IPS DF 6.9 (cell line): Measurements from ENCODE around the gene OR10A4.

ENCODE experiments used
- DNase-seq: peaks from one replicate; pipeline ENCODE4 v3.0.0-alpha.2; 2013; ENCODE audit warnings: low read depth, low spot score
- H3K27ac ChIP-seq: one replicate; pipeline ENCODE4 v1.5.1; 2013; ENCODE audit warnings: low read length, control low read depth
- H3K27me3 ChIP-seq: 2 replicates; pipeline ENCODE4 v1.6.1; 2013; ENCODE audit warnings: mild to moderate bottlenecking, low read length; ENCODE audit not compliant: control insufficient read depth, insufficient read depth
- H3K36me3 ChIP-seq: 2 replicates; pipeline ENCODE4 v1.6.1; 2013; ENCODE audit warnings: low read length; ENCODE audit not compliant: control insufficient read depth, insufficient read depth
- H3K4me1 ChIP-seq: 2 replicates; pipeline ENCODE4 v1.6.1; 2013; ENCODE audit warnings: low read length; ENCODE audit not compliant: control insufficient read depth, insufficient read depth
- H3K4me3 ChIP-seq: 2 replicates; pipeline ENCODE4 v1.5.1; 2013; ENCODE audit warnings: mild to moderate bottlenecking, low read length
- H3K9me3 ChIP-seq: 2 replicates; pipeline ENCODE4 v1.6.1; 2013; ENCODE audit warnings: low read length, inconsistent platforms; ENCODE audit not compliant: control insufficient read depth, insufficient read depth
- WGBS: extraction: QIAGEN DNeasy Blood & Tissue Kit; methylation state at CpG from one replicate; pipeline ENCODE4 v1.1.7; 2013; ENCODE audit warnings: mixed read lengths, missing lambda C conversion rate; ENCODE audit not compliant: insufficient read length, insufficient coverage; 5-methylcytosine and 5-hydroxymethylcytosine counted together

The OR10A4 gene

DNA sequence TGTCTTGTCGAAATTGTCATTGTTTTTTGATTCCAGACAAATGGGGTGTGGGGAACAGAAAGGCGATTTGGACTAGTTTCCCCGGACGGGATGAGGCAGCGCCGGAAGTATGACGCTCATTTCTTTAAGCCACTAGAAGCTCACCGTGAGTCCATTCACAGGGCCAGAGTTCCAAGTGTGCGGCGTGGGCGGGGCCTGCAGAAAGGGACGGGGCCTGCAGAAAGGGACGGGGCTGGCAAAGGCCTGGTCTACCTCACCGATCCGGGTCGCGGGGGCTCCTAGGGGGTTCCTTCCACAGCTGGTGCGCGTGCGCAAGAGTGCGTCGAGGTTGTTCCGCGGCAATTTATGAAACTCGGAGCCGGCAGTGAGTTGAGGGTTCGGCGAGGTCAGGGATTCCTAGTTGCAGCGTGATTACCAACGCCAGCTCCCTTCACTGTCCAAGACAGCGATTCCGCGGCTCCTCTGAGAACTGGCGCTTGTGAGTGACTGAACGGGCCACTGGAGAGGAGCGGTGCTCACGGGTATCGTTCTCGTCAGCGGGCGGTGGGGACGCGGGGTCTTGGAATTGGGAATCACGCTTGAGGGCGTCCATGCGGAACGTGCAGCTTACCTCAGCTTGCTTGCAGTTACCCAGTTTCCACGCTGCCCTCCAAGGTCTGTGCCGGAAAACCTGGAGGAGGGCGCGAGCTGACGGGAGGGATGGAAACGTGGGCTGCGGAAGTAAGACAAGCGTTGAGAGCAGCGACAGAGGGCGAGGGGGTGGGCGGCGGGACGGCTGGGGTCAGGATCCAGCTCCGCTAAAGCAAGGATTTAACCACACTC is 50.0 kb downstream of the OR10A4 start, which contains the start of gene ZNF215:
TSS of gene ZNF215 (plus strand) at position 219 of the 822 bp plus-strand sequence. CDS start 5,847 bp downstream, outside the sequence.
- Histone ChIP-seq H3K4me1 (no peaks in the 10 kb centered on the region; the same call in 1 of the 2 replicates), H3K27me3 (no peaks in the 10 kb centered on the region), H3K4me3 (peak within 1 kb of the TSS; percentile 53), H3K27ac (no peak within 1 kb of the TSS), H3K36me3 (no peaks in the 10 kb centered on the region), H3K9me3 (no peaks in the 10 kb centered on the region)
- peak; percentile 61 for DNase-seq
- whole genome bisulfite sequencing = no CpG with 5 or more reads among the region's 61 CpGs

DNA sequence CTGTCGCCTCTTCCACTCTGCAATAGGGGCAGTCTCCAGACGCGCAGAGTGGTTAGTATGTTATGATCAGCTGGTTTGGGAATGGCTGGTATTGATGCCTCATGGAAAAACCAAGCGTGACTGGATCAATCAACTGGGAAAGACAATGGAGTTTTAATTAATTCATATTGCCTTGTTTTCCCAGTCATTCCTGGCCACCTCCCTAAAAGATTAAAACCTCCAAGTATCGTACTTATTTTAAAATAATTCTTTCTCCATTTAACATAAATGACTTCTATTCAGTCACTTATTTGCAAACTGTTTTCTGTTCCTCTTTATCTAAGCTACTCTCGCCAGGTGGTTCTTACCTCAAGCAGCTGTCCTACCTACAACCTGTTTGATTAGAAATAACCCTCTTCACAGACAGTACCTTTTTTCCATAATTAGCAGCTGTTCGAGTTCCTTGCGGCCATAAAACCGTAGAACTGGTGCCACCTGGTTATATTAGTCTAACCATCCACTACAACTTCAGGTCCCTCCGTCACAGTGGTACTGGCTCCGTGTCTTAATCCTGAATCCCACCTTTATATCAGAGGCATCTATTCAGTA is 50.7 kb downstream of the OR10A4 start:
- DNase-seq = no peak
- Histone ChIP-seq H3K9me3 (no peaks in the 10 kb centered on the region), H3K4me3 (peak overlapping the region; percentile 53), H3K27me3 (no peaks in the 10 kb centered on the region), H3K27ac (no peak overlapping the region), H3K36me3 (peaks cover 2% of the 10 kb centered on the region; the same call in 1 of the 2 replicates), H3K4me1 (no peaks in the 10 kb centered on the region; the same call in 1 of the 2 replicates)
- 100% methylated on average over 1 of the region's 11 CpGs for WGBS
